ENCODE results near the gene SLC13A4.

SLC13A4 gene

DNA sequence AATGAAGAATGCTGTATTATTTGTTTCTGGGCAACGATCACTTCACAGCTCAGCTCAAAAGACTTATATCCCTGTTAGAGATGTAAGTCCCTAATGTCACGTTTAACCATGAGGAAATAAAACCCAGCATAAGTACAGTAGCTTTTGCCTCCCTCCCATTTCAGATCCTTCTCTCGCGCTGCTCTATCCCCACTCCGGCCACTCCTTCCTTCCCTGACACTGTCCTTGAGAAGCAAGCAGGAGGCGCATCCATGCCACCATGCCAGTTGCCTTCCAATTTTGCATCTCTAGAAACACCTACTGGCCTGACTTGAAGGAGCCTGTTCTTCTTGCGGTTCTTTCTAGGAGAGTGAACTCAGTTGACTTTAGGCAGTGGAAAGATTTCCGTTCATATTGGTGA lies 19.4 kb upstream of the SLC13A4 start:
- no peak for DNase-seq
- H3K27ac ChIP-seq = no peak overlapping the region
- H3K4me3 ChIP-seq (ENCODE audit: low read depth, low read length) = no peak overlapping the region
- H3K36me3 ChIP-seq = no peaks in the 10 kb centered on the region
- no peaks in the 10 kb centered on the region for H3K9me3 ChIP-seq (ENCODE audit: severe bottlenecking)
- TF ChIP-seq, protein P1, sequence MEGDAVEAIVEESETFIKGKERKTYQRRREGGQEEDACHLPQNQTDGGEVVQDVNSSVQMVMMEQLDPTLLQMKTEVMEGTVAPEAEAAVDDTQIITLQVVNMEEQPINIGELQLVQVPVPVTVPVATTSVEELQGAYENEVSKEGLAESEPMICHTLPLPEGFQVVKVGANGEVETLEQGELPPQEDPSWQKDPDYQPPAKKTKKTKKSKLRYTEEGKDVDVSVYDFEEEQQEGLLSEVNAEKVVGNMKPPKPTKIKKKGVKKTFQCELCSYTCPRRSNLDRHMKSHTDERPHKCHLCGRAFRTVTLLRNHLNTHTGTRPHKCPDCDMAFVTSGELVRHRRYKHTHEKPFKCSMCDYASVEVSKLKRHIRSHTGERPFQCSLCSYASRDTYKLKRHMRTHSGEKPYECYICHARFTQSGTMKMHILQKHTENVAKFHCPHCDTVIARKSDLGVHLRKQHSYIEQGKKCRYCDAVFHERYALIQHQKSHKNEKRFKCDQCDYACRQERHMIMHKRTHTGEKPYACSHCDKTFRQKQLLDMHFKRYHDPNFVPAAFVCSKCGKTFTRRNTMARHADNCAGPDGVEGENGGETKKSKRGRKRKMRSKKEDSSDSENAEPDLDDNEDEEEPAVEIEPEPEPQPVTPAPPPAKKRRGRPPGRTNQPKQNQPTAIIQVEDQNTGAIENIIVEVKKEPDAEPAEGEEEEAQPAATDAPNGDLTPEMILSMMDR (IDR thresholded peaks at IDR 0.05; ENCODE audit: low read depth, low read length) = no peak
- H3K27me3 ChIP-seq (ENCODE audit: insufficient read depth, low read depth, severe bottlenecking) = no peaks in the 10 kb centered on the region

DNA sequence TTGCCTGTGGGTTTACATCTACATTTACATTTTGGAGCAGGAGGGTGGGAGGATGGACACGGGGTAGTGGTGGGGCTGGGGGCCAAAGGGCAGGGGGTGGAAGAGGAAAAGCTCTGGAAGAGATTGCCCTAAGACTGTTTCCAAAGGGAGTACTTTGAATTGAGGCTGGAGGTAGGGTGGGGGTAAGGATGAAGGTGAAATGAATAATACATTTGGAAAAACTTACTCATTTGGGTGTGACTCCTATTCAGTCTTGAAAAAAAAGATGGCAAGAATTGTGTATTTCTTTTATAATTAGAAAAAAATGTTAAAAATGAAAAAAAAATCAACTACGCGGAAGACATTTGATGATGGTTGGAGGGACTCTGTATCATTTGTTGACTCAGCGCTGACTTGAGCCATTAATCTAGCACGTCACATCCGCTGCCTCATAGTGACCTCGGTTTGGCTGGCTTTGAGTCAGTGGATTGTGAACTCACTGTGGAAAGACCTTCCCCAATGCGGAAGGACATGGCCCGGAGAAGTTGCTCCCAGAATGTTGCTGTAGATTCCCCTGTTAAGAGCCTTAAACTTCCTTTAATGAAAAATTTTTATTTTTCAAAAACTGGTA lies 17.8 kb upstream of the SLC13A4 start:
- no peaks in the 10 kb centered on the region for H3K27me3 ChIP-seq (ENCODE audit: insufficient read depth, low read depth, severe bottlenecking)
- DNase-seq = no peak
- no peak overlapping the region for H3K4me3 ChIP-seq (ENCODE audit: low read depth, low read length)
- TF ChIP-seq, protein P1 (IDR thresholded peaks at IDR 0.05; ENCODE audit: low read depth, low read length) = no peak
- H3K27ac ChIP-seq = no peak overlapping the region
- no peaks in the 10 kb centered on the region for H3K9me3 ChIP-seq (ENCODE audit: severe bottlenecking)
- no peaks in the 10 kb centered on the region for H3K36me3 ChIP-seq

- TF ChIP-seq, protein P1 (IDR thresholded peaks at IDR 0.05; ENCODE audit: low read depth, low read length) = no peak
- no peaks in the 10 kb centered on the region for H3K36me3 ChIP-seq
- no peak for DNase-seq
- no peak overlapping the region for H3K27ac ChIP-seq
- H3K4me3 ChIP-seq (ENCODE audit: low read depth, low read length) = no peak overlapping the region
- no peaks in the 10 kb centered on the region for H3K27me3 ChIP-seq (ENCODE audit: insufficient read depth, low read depth, severe bottlenecking)
- no peaks in the 10 kb centered on the region for H3K9me3 ChIP-seq (ENCODE audit: severe bottlenecking)
Measured at GRCh38 chr7:135744938-135745702, 17.1 kb upstream of the SLC13A4 start.

DNA sequence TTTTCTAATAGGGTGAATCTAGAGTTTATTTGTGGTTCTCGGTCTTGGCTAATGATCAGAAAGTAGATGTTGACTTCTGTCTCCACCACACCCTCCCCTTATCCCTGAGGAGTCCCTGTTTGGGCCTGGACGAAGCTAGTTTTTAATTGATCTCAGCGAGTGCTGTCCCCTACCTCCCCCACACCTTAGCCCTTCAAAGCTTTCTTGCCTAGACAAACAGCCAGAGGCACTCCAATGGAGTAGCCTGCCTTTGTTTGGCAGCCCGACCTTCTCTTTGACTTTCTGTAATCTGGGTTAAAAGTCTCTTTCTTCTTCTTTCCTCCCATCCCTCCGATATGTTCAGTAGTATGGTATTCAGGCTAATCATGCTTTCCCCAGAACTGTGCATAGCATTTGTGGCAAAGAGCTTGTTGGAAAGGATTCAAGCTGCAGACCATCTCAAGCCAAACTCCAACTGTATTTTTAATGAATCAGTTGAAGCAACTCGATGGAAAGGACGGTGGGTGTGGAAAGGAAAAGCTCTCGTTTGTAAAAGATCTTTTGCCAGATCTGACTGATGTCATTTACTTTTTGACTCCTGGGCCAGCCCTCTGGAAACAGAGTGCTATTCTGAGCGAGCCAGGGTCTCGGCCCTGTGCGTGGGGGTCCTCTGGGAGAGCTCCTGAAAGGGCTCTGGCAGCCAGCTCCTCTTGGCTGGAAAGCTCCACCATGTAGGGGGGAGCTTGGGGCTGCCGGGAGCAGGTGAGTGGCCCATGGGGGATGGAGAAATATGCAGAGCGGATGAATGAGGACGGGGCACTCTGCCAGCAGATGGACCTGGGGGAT lies 16.1 kb upstream of the SLC13A4 start:
- H3K4me3 ChIP-seq (ENCODE audit: low read depth, low read length) = no peak overlapping the region
- no peaks in the 10 kb centered on the region for H3K27me3 ChIP-seq (ENCODE audit: insufficient read depth, low read depth, severe bottlenecking)
- no peaks in the 10 kb centered on the region for H3K9me3 ChIP-seq (ENCODE audit: severe bottlenecking)
- no peak overlapping the region for H3K27ac ChIP-seq
- no peak for DNase-seq
- H3K36me3 ChIP-seq = no peaks in the 10 kb centered on the region
- TF ChIP-seq, protein P1 (IDR thresholded peaks at IDR 0.05; ENCODE audit: low read depth, low read length) = no peak

GRCh38 chr7:135742371-135742770 lies 14.4 kb upstream of the SLC13A4 start:
- TF ChIP-seq, protein P1 (IDR thresholded peaks at IDR 0.05; ENCODE audit: low read depth, low read length) = no peak
- Histone ChIP-seq H3K4me3 (ENCODE audit: low read depth, low read length) (no peak overlapping the region), H3K36me3 (no peaks in the 10 kb centered on the region), H3K9me3 (ENCODE audit: severe bottlenecking) (no peaks in the 10 kb centered on the region), H3K27ac (no peak overlapping the region), H3K27me3 (ENCODE audit: insufficient read depth, low read depth, severe bottlenecking) (no peaks in the 10 kb centered on the region)
- no peak for DNase-seq
